ENCODE measurements around the gene DYRK1A. TPM values are rescaled to one million over a fixed set of nuclear protein-coding genes. Genes with fewer than 3 reads are reported as not detected.

DYRK1A gene
- total RNA-seq, 4 donors from 2014 or later, result 76.5 to 105 (median 91.3) TPM

GRCh38 chr21:37525810-37526209 lies 159.2 kb downstream of the DYRK1A start:
- Histone ChIP-seq H3K4me1 (peaks cover 2% of the 10 kb centered on the region), H3K27me3 (no peaks in the 10 kb centered on the region), H3K4me3 (no peak overlapping the region), H3K27ac (no peak overlapping the region), H3K36me3 (no peaks in the 10 kb centered on the region), H3K9me3 (no peaks in the 10 kb centered on the region)
- no peak for DNase-seq (ENCODE audit: low spot score in 2 of 2)
- WGBS, result 89% methylated on average over 2 of the region's 2 CpGs
- no peak for TF ChIP-seq EP300 (IDR thresholded peaks at IDR 0.05)
- TF ChIP-seq CTCF (IDR thresholded peaks at IDR 0.05), result no peak
- no peak for TF ChIP-seq POLR2A (IDR thresholded peaks at IDR 0.05)
- TF ChIP-seq POLR2AphosphoS5 (IDR thresholded peaks at IDR 0.05), result no peak

- TF ChIP-seq POLR2A (IDR thresholded peaks at IDR 0.05) (no peak), POLR2AphosphoS5 (IDR thresholded peaks at IDR 0.05) (no peak), EP300 (IDR thresholded peaks at IDR 0.05) (no peak), CTCF (IDR thresholded peaks at IDR 0.05) (no peak)
Observed at GRCh38 chr21:37527103-37527502, 160.5 kb downstream of the DYRK1A start.

GRCh38 chr21:37527716-37528115 lies 161.1 kb downstream of the DYRK1A start:
- Histone ChIP-seq H3K9me3 (no peaks in the 10 kb centered on the region), H3K27me3 (no peaks in the 10 kb centered on the region), H3K4me1 (peaks cover 14% of the 10 kb centered on the region), H3K36me3 (no peaks in the 10 kb centered on the region), H3K4me3 (no peak overlapping the region), H3K27ac (no peak overlapping the region)
- DNase-seq (ENCODE audit: low spot score in 2 of 2), result no peak
- TF ChIP-seq POLR2AphosphoS5 (IDR thresholded peaks at IDR 0.05), result no peak
- TF ChIP-seq CTCF (IDR thresholded peaks at IDR 0.05), result no peak
- TF ChIP-seq POLR2A (IDR thresholded peaks at IDR 0.05), result no peak
- no peak for TF ChIP-seq EP300 (IDR thresholded peaks at IDR 0.05)
- 88% methylated on average over 4 of the region's 4 CpGs for WGBS

More at GRCh38 chr21:37527103-37527502, 160.5 kb downstream of the DYRK1A start:
- H3K36me3 ChIP-seq, result no peaks in the 10 kb centered on the region
- peak in 1 of 2 donors; percentile 50 for DNase-seq (ENCODE audit: low spot score in 2 of 2)
- H3K4me1 ChIP-seq, result peaks cover 14% of the 10 kb centered on the region
- no peak overlapping the region for H3K4me3 ChIP-seq
- H3K27me3 ChIP-seq, result no peaks in the 10 kb centered on the region
- no peak overlapping the region for H3K27ac ChIP-seq
- WGBS, result 83% methylated on average over 6 of the region's 6 CpGs
- no peaks in the 10 kb centered on the region for H3K9me3 ChIP-seq

- Histone ChIP-seq H3K9me3 (no peaks in the 10 kb centered on the region), H3K27ac (no peak overlapping the region), H3K36me3 (no peaks in the 10 kb centered on the region), H3K27me3 (no peaks in the 10 kb centered on the region), H3K4me3 (no peak overlapping the region), H3K4me1 (peaks cover 19% of the 10 kb centered on the region)
- TF ChIP-seq POLR2AphosphoS5 (IDR thresholded peaks at IDR 0.05) (no peak), EP300 (IDR thresholded peaks at IDR 0.05) (no peak), POLR2A (IDR thresholded peaks at IDR 0.05) (no peak), CTCF (IDR thresholded peaks at IDR 0.05) (no peak)
- WGBS, result 89% methylated on average over 12 of the region's 12 CpGs
- peak in 1 of 2 donors; percentile 24 for DNase-seq (ENCODE audit: low spot score in 2 of 2)
Observed at GRCh38 chr21:37528150-37528937, 161.8 kb downstream of the DYRK1A start.

GRCh38 chr21:37529649-37530048 lies 163.1 kb downstream of the DYRK1A start:
- Histone ChIP-seq H3K27ac (no peak overlapping the region), H3K4me3 (no peak overlapping the region), H3K36me3 (no peaks in the 10 kb centered on the region), H3K4me1 (peaks cover 22% of the 10 kb centered on the region), H3K9me3 (no peaks in the 10 kb centered on the region), H3K27me3 (no peaks in the 10 kb centered on the region)
- peak in 1 of 2 donors; percentile 42 for DNase-seq (ENCODE audit: low spot score in 2 of 2)
- TF ChIP-seq POLR2AphosphoS5 (IDR thresholded peaks at IDR 0.05) (no peak), CTCF (IDR thresholded peaks at IDR 0.05) (no peak), POLR2A (IDR thresholded peaks at IDR 0.05) (no peak), EP300 (IDR thresholded peaks at IDR 0.05) (no peak)
- 89% methylated on average over 6 of the region's 6 CpGs for WGBS

Measured in suprapubic skin (tissue), 4 donors.